ENCODE measurements around the gene SLC9A3.

The SLC9A3 gene

DNA sequence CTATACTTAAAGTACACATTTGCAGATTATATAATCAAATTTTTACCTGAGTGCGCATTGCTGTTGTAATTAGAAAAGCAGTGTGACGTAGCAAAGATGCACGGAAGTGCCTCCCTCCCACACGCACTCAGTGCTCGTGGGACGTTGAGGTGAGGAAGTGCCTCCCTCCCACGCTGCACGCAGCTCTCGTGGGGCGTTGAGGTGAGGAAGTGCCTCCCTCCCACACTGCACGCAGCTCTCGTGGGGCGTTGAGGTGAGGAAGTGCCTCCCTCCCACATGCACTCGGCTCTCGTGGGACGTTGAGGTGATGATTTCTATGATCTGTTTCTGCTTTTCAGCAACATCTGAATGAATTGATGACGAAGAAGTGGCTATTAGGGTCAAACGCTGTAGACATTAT is 60.3 kb downstream of the SLC9A3 start:
- DNase-seq (ENCODE audit: low read depth in 1 of 2, low spot score in 1 of 2) = peak; percentile 60 to 62

DNA sequence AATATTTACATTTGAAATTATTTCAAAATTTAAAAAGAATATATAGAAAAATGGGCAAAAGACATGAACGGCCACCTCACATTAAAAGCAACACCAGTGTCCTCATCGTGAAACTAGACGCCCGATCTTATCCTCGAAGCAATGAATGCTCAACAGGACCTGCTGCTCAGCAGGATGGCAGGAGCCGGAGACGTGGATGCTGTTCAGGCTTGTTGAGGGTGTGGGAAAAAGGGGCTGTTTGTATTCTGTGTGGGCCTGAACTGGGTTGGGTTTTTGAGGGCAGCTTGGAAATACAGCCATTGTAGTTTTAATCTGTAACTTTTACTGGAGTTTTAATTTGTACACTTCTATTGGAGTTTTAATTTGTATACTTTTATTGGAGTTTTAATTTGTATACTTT is 60.9 kb downstream of the SLC9A3 start:
- no peak for DNase-seq (ENCODE audit: low read depth in 1 of 2, low spot score in 1 of 2)

DNA sequence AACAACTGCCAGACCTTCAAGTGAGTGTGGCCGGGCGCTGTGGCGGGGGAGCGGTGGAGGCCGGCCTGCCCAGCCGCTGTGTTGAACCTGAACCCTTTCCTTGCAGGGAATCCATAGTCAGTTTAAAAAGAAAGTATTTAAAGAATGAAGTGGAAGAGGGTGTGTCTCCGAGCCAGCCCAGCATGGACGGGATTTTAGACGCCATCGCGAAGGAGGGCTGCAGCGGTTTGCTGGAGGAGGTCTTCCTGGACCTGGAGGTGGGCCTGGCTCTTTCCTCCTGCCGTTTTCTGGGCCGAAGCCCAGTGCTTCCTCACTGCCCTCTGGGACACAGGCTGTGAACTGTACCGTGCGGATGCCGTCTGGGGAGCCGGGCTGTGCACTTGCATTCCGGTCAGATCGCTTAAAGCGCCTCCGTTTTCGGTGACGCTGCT is 62.2 kb downstream of the SLC9A3 start:
- no peak for DNase-seq (ENCODE audit: low read depth in 1 of 2, low spot score in 1 of 2)

DNA sequence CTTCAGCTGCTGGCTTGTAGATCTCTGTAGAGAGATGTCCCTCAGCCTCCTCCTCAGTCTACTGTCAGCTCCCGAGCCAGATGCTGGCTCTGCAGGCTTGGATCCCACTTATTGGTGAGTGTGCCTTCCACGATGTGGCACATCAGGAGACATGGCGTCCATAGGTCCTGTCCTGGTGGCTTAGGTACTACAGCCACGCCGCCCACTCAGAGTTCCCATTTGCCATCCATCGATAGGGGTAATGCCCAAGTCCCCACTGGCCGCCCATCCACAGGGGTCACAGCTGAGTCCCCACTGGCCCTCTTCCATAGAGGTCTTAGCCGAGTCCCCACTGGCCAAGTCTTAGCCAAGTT is 64.0 kb downstream of the SLC9A3 start:
- no peak for DNase-seq (ENCODE audit: low read depth in 1 of 2, low spot score in 1 of 2)

DNA sequence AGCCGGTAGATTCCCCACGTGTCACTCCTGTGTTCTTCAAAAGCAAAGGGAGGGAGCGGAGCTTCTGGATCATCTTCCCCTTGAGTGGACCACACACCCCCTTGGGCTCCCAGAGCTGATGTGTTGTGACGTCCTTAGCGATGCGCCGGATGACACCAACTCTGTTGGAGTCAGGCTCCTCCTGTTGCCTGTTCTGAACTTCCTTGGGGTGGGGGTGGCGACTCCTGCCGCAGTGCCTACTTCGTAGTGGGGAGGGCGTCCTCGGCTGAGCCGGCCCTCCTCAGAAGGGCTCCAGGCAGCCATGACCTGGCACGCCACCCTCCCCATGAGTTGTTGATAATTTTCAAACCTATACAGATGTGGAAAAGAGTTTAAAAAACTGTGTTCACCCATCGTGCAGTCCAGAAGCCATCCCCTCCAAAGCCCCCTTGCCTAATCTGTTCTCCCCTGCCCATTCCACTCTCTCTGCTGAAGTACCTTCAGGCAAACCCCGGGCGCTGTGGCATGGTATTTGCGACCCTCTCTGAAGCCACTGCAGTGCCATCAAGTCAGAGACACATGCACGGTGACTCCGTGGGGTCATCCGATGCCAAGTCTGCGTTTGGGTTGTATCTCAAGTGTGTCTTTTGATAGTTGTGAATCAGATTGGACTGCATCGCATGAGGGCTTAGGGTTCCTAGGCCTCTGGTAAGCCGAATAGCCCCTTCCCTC is 64.5 kb downstream of the SLC9A3 start:
- no peak for DNase-seq (ENCODE audit: low read depth in 1 of 2, low spot score in 1 of 2)

DNA sequence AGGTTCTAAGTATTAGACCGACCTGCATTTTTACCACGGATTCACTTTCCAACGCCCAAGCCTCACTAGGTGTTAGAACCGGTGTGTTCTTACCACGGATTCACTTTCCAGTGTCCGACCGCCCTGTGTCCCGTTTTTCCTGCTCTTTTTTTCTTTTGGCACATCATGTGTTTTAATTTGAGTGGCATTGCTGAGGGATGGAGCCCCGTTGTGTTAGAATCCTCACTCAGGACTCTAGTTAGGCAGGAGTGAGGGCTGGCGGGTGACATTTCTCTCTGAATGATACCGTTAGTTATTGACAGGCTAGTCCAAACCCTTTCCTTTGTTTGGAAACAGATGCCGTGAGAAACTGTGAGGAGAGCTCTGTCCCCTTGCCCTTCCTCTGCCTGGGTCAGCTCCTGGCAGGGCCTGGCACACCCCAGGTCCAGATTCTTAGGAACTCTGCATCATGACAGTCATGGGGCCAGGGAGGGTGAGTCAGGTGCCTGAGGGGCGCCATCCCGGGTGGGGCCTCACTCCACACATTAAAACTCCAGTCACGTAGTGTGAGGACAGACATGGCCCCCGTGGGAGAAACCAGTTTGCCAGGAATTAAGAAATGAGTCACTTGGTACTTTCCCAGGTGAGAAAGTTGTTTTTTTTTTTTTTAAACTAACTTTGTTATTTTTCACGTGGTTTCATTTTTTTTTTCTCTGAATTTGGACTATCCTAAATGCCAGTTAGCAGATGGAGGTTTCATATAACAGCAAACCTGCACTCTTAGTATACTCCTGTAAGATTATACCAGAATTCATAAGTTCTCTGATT is 65.5 kb downstream of the SLC9A3 start:
- DNase-seq (ENCODE audit: low read depth in 1 of 2, low spot score in 1 of 2) = peak; percentile 46 to 70

DNA sequence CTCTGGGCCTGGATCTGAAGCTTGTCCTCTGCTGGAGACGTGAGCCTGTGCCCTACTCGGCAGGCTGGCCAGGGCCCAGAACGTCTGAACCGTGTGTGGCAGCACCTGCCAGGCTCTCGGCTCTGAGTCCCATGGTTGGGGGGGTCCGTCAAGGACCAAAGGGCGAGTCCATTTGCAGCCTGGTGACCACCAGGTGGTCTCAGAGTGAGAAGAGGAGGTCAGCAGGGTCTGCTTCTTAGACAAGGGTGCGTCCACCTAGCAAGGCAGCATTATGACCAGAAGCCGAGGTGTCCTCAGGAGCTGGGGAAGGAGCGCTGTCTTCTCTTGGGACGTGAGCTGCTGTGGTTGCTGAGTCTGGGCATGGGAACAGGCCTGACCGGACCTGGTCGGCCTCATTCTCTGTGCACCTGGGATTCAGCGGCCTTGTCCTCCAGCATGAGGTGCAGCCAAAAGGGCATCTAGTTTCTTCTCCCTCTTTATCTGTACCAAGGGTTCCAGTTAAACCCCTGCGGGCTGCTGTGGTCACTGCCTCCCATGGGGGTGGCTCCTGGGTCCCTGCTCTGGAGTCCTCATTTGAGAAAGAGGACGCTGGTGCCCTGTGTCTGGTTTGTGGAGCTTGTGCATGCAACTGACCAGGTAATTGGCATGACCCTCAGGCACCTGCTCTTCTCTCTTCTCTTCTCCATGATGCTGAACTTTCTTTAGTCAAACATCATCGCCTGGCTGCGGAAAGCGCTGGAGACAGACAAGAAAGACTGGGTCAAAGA is 66.9 kb downstream of the SLC9A3 start:
- DNase-seq (ENCODE audit: low read depth in 1 of 2, low spot score in 1 of 2) = no peak

DNA sequence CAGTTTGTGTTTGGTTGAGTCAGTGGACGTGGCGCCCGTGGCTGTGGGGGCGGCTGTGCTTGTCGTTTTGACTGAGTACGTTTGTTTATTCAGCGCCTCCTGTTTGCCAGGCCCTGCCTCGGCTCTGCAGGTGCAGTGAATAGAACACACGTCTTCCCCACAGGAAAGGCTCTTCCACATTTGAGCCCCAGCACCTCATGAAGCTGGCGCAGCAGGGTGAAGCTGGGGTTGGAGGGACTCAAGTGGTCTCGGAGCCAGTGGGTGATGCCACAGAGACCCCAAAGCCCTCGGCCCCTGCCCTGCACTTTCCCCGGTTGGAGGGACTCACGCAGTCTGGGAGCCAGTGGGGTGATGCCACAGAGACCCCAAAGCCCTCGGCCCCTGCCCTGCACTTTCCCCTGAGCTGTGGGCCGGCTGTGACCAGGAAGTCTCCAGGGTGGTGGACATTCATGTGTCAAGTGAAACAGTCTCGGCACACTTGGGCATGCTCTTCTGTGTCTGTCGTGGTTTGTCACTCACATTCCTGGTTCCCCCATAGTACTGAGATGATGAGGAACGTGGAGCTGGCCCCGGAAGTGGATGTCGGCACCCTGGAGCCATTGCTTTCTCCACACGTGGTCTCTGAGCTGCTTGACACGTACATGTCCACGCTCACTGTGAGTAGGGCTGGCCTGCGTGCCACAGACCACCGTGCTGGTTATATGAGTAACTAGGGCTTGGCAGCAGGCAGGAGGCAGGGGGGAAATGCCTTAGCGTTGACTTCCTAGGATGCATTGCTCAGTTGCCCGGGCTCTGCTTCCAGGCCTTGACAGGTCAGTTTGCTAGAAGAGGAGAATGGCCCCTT is 67.7 kb downstream of the SLC9A3 start:
- DNase-seq (ENCODE audit: low read depth in 1 of 2, low spot score in 1 of 2) = no peak

DNA sequence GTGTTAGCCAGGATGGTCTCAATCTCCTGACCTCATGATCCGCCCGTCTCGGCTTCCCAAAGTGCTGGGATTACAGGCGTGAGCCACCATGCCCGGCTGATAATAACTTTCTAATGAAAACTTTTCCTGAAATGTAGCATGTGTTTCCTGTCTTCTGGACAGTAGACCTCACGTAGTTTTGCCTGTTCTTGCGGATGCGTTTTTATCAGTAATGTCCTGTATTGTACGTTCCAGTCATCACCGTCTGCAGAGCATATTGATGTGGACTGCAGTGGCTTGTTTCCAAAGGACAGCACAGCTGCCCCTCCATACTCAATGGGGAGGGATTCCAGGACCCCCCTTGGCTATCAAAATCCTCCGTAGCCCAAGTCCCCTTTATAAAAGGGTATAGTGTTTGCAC is 68.4 kb downstream of the SLC9A3 start:
- DNase-seq (ENCODE audit: low read depth in 1 of 2, low spot score in 1 of 2) = no peak

DNA sequence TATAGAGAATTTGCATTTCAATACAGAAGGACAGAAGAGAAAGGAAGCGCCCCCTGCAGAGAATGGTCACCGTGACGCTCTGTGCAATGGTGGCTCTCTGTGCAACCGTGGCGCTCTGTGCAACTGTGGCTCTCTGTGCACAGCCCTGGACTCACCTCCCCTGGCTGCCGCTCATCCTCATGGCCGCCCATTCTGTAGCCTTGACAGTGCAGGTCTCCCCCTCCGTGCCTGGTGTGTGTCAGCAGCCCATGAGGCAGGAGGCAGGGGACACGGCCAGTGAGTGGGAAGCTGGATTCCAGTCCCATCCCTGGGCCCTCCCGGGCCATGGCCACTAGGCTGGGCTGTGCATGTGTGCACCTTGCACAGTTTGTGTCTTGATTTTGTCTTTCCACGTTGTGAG is 69.3 kb downstream of the SLC9A3 start:
- DNase-seq (ENCODE audit: low read depth in 1 of 2, low spot score in 1 of 2) = no peak

DNA sequence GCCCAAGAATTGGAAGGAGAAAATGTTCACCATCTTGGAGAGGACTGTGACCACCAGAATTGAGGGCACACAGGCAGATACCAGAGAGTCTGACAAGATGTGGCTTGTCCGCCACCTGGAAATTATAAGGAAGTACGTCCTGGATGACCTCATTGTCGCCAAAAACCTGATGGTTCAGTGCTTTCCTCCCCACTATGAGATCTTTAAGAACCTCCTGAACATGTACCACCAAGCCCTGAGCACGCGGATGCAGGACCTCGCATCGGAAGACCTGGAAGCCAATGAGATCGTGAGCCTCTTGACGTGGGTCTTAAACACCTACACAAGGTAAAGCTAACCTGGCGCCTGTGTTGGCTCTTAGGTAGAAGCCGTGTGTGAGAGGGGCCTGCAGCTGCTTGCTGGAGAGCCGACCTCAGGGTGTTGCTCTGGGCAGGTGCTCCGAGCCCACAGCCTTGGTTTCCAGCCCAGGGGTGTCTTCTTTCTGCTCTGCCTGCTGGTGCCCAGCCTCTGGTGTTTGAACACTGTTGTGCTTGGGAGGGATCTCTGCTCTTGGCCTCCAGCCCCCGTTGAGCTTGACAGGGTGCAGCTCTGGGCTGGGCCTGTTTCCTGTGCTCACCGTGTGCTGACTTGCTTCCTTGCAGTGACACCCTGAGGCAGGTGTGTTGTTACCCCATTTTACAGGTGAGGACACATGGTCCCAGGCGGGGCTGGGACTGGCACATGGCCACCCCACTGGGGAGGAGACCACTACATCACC is 70.3 kb downstream of the SLC9A3 start:
- no peak for DNase-seq (ENCODE audit: low read depth in 1 of 2, low spot score in 1 of 2)

DNA sequence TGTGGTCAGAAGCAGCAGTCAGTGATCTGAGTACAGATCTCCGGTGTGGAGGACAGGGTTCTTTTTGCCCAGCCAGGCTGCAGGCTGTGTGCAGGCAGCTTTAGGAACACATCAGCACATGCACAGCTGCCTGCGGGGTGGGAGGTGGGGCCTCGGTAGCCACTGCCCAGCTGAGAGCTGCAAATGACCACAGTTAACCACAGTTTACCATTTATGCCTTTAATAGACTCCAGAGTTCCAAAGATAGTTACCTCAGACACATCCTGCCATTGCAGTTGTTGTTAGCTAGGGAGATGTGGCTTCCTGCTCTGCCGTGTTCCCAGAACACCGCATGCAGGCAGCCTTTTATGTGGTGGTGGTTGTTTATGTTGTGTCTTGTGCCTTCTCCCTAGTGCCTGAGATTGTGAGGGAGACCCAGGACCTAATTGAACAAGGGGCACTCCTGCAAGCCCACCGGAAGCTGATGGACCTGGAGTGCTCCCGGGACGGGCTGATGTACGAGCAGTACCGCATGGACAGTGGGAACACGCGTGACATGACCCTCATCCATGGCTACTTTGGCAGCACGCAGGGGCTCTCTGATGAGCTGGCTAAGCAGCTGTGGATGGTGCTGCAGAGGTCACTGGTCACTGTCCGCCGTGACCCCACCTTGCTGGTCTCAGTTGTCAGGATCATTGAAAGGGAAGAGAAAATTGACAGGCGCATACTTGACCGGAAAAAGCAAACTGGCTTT is 71.1 kb downstream of the SLC9A3 start:
- DNase-seq (ENCODE audit: low read depth in 1 of 2, low spot score in 1 of 2) = no peak

DNA sequence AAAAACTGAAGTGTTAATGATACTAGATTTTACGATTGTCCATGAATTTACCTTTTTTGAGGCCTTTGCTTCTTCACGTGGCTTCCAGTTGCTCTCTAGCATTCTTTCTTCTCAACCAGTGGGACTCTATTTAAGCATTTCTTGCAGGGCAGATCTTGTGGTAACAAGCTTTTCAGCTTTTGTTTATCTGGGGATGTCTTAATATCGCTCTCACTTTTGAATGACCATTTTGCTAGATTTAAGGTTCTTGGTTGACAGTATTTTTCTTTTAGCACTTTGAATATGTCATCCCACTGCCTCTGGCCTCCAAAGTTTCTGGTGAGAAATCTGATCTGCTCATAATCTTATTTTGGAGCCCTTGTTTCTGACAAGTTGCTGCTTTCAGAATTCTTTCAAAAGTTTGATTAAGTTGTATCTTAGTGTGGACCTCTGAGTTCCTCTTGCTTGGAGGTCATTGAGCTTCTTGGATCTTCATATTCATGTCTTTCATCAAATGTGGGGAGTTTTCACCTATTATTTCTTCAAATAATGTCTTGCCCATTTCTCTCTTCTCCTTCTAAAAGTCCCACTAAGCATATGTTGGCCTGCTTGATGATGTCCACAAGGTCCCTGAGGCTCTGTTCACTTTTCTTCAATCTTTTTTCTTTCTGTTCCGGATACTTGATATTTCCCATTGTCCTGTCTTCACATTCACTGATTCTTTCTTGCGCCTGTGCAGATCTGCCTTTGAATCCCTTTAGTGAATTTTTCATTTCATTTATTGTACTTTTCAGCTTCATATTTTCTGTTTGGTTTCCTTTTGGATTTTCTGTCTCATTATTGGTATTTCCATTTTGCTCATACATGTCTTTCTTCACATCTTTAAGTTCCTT is 72.4 kb downstream of the SLC9A3 start:
- DNase-seq (ENCODE audit: low read depth in 1 of 2, low spot score in 1 of 2) = no peak

DNA sequence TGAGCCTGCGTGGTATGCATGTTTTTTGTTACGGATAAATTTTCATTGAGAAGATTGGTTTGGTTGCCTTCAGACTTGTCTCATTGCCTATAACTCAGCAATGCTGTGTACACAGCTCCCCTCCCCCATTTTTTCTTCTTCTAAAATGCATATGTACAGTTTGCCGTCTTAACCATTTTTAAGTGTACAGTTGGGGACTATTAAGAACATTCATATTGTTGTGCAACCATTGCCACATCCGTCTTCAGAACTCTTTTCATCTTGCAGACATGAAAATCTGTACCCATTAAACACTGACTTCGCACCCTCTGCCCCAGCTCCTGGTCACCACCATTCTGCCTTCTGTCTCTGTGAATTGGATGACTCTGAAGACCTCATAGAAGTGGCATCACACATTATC is 75.1 kb downstream of the SLC9A3 start:
- DNase-seq (ENCODE audit: low read depth in 1 of 2, low spot score in 1 of 2) = no peak

DNA sequence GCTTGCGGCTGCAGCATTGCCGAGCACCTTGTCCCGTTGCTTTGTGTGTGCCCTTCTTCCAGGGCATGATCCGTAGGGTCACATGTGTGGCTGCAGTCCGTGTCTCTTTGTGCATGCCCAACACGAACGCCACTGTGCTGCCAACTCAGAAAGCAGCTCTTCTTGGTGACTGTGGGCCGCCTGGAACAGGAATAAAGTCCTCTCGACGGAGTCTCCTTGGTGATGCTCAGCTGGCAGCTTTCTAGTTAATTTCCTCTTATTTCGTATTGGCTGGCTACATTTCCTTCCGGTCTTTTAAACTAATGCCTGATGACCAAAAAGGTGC is 75.5 kb downstream of the SLC9A3 start:
- DNase-seq (ENCODE audit: low read depth in 1 of 2, low spot score in 1 of 2) = no peak

DNA sequence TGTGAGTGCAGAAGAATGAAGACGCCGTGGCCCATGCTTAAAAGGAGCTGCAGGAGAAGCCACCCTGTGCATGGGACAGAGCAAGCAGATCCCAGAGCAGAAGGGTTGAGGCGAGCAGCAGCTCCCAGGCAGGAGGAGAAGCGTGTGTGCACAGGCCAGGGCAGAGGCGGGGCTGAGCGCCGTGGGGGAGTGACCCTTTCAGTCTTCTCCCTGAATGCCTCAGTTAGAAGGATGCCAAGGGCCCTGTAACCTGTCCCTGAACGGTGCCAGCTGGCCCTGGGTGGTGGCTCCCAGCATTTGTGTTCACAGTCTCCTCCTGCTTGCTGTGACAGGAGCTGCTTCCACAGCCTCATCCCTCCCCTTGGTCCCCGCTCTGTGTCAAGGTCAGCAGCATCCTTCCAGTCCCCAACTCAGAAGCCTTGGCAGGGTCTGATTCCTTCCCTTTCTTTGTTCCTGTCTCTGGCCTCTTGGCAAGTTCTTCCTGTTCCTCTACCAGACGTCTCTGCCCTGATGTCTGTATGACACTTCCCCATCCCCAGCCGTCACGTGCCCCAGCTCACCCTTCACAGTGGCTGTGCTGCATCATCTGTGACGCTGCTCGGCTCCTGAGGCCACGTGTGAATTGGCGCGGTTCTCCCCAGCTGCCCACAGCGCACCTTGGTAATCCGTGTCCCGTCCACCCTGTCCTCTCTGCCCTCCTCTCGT is 76.0 kb downstream of the SLC9A3 start:
- no peak for DNase-seq (ENCODE audit: low read depth in 1 of 2, low spot score in 1 of 2)

DNA sequence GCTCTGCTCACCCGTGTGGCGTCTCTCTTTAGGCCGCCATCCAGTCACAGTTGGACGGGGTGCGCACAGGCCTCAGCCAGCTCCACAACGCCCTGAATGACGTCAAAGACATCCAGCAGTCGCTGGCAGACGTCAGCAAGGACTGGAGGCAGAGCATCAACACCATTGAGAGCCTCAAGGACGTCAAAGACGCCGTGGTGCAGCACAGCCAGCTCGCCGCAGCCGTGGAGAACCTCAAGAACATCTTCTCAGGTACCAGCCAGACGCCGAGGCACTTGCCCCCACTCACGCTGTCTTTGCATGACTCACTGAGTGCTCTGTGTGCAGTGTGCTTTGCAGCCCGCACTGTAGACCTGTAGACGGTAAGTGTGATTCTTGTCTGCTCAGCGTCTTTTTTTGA is 76.7 kb downstream of the SLC9A3 start:
- no peak for DNase-seq (ENCODE audit: low read depth in 1 of 2, low spot score in 1 of 2)

DNA sequence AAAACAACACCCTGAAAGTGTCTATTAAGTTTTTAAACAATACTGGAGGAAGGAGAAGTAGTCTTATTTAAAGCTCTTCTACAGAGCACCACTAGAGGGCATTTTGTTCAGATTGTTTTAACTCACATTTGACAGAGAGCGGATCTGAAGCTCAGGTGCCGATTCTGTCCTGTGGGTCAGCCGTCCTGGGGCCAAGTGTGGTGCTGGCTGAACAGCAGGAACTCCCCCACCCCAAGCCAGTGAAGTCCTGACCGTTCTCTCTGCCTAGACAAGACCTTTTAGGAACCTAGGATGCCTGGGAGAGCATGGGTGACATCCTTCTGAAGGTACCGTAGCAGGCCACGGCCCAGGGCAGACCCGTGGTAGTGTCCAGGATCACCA is 77.4 kb downstream of the SLC9A3 start:
- DNase-seq (ENCODE audit: low read depth in 1 of 2, low spot score in 1 of 2) = no peak

Data from activated CD4-positive, alpha-beta T cell treated with anti-CD3 and anti-CD28 coated beads, Interleukin-2, amount 50 U/mL, for 24 hours (primary cell).